Neural progenitor cell (in vitro differentiated cells): Measurements from ENCODE around the gene HHEX. TPM values are rescaled to one million over a fixed set of nuclear protein-coding genes. Genes with fewer than 3 reads are reported as not detected.
"Not testable (repeated sequence)": the region's sequence is repeated elsewhere in the genome, so short reads cannot be mapped to it uniquely, and the experiment has no call there.

Experiments
- DNase-seq: peaks from one replicate; pipeline ENCODE4 v3.0.0-alpha.2; 2016; ENCODE audit warnings: low spot score
- H2AFZ ChIP-seq: fragments of 200-600 bp; sonication (generic); replicated peaks from 2 replicates; pipeline ENCODE4 v1.6.1; 2016; ENCODE audit warnings: antibody characterized with exemption
- H3F3A ChIP-seq: fragments of 200-600 bp; sonication (generic); 2 replicates; pipeline ENCODE4 v1.6.1; 2016; ENCODE audit warnings: antibody characterized with exemption, low read depth
- H3K27ac ChIP-seq: fragments of 200-600 bp; sonication (generic); 2 replicates; pipeline ENCODE4 v1.5.1; 2016; ENCODE audit warnings: mild to moderate bottlenecking
- H3K27me3 ChIP-seq: fragments of 200-600 bp; sonication (generic); 2 replicates; pipeline ENCODE4 v1.6.1; 2016; ENCODE audit warnings: mild to moderate bottlenecking, moderate library complexity
- H3K36me3 ChIP-seq: fragments of 200-600 bp; sonication (generic); 2 replicates; pipeline ENCODE4 v1.5.1; 2016
- H3K4me1 ChIP-seq: fragments of 200-600 bp; sonication (generic); 2 replicates; pipeline ENCODE4 v1.6.1; 2016; ENCODE audit warnings: mixed run types
- H3K4me2 ChIP-seq: fragments of 200-600 bp; sonication (generic); 2 replicates; pipeline ENCODE4 v1.6.1; 2016
- H3K4me3 ChIP-seq: fragments of 200-600 bp; sonication (generic); 2 replicates; pipeline ENCODE4 v1.5.1; 2016
- H3K79me2 ChIP-seq: fragments of 200-600 bp; sonication (generic); 2 replicates; pipeline ENCODE4 v1.6.1; 2016; ENCODE audit warnings: low read depth
- H3K9ac ChIP-seq: fragments of 200-600 bp; sonication (generic); 2 replicates; pipeline ENCODE4 v1.6.1; 2016
- H3K9me3 ChIP-seq: fragments of 200-600 bp; sonication (generic); 2 replicates; pipeline ENCODE4 v1.5.1; 2016; ENCODE audit warnings: low read depth
- H4K20me1 ChIP-seq: fragments of 200-600 bp; sonication (generic); 2 replicates; pipeline ENCODE4 v1.6.1; 2016; ENCODE audit warnings: low read depth
- H3K27ac Mint-ChIP-seq: 3 replicates; pipeline ENCODE4 v1.8.0; 2021; ENCODE audit warnings: mixed read lengths
- H3K27me3 Mint-ChIP-seq: 2 replicates; pipeline ENCODE4 v1.8.0; 2022; ENCODE audit warnings: low read depth, mild to moderate bottlenecking, inconsistent platforms, moderate library complexity, mixed read lengths; ENCODE audit not compliant: insufficient read depth
- H3K36me3 Mint-ChIP-seq: 3 replicates; pipeline ENCODE4 v1.8.0; 2021; ENCODE audit warnings: mixed read lengths
- H3K4me1 Mint-ChIP-seq: 3 replicates; pipeline ENCODE4 v1.8.0; 2021; ENCODE audit warnings: mixed read lengths
- H3K4me3 Mint-ChIP-seq: 3 replicates; pipeline ENCODE4 v1.8.0; 2021; ENCODE audit warnings: mild to moderate bottlenecking, moderate library complexity, mixed read lengths
- H3K9me3 Mint-ChIP-seq: 3 replicates; pipeline ENCODE4 v1.8.0; 2020; ENCODE audit warnings: mixed read lengths
- EZH2 ChIP-seq: fragments of 200-600 bp; sonication (generic); IDR thresholded peaks from 2 replicates; pipeline ENCODE4 v1.6.1; 2017; ENCODE audit warnings: antibody characterized with exemption, mild to moderate bottlenecking, moderate library complexity
- EZH2phosphoT487 ChIP-seq: fragments of 200-600 bp; sonication (generic); IDR thresholded peaks from 2 replicates; pipeline ENCODE4 v1.6.1; 2017; ENCODE audit warnings: antibody characterized with exemption
- total RNA-seq: library from RNA; depleted of rRNA; stranded (reverse); fragments of >200 nt; gene quantifications from 2 replicates; pipeline ENCODE4 v1.2.3, GENCODE V29; 2015; ENCODE audit warnings: low replicate concordance
- TF ChIP-seq, protein P1 (sequence below): fragments of 200-600 bp; sonication (generic); IDR thresholded peaks from 2 replicates; pipeline ENCODE4 v1.5.1; 2017; ENCODE audit warnings: antibody characterized with exemption, mild to moderate bottlenecking

HHEX gene
- total RNA-seq, 1 donor from 2014 or later, result not detected

DNA sequence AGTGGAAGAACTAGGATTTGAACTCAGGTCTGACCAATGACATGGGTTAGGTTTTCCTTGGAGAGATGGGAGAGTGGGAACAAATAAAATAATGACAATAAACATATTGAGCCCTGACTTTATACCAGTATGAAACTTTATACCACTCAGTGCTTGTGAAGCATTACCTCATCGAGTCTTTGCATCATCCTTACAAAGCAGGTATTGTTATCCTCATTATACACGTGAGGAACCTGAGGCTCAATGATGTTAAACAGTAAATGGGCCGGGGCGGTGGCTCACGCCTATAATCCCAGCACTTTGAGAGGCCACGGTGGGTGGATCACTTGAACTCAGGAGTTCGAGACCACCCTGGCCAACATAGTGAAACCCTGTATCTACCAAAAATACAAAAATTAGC, 47.7 kb downstream of the HHEX start:
- no peaks in the 10 kb centered on the region for H3F3A ChIP-seq
- H3K27ac Mint-ChIP-seq, result no peak overlapping the region
- no peaks in the 10 kb centered on the region for H3K79me2 ChIP-seq
- no peaks in the 10 kb centered on the region for H3K4me1 ChIP-seq
- H2AFZ ChIP-seq, result no peak overlapping the region
- no peaks in the 10 kb centered on the region for H3K36me3 Mint-ChIP-seq
- no peaks in the 10 kb centered on the region for H3K9me3 ChIP-seq
- H3K27me3 ChIP-seq, result no peaks in the 10 kb centered on the region
- no peak for DNase-seq
- H3K4me3 Mint-ChIP-seq, result no peak overlapping the region
- TF ChIP-seq EZH2phosphoT487 (no peak), EZH2 (no peak)
- TF ChIP-seq, protein P1, sequence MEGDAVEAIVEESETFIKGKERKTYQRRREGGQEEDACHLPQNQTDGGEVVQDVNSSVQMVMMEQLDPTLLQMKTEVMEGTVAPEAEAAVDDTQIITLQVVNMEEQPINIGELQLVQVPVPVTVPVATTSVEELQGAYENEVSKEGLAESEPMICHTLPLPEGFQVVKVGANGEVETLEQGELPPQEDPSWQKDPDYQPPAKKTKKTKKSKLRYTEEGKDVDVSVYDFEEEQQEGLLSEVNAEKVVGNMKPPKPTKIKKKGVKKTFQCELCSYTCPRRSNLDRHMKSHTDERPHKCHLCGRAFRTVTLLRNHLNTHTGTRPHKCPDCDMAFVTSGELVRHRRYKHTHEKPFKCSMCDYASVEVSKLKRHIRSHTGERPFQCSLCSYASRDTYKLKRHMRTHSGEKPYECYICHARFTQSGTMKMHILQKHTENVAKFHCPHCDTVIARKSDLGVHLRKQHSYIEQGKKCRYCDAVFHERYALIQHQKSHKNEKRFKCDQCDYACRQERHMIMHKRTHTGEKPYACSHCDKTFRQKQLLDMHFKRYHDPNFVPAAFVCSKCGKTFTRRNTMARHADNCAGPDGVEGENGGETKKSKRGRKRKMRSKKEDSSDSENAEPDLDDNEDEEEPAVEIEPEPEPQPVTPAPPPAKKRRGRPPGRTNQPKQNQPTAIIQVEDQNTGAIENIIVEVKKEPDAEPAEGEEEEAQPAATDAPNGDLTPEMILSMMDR, result no peak
- no peaks in the 10 kb centered on the region for H3K4me1 Mint-ChIP-seq
- no peaks in the 10 kb centered on the region for H3K9me3 Mint-ChIP-seq
- no peak overlapping the region for H3K27ac ChIP-seq
- H4K20me1 ChIP-seq, result no peaks in the 10 kb centered on the region
- no peak overlapping the region for H3K9ac ChIP-seq
- H3K4me3 ChIP-seq, result no peak overlapping the region
- H3K36me3 ChIP-seq, result no peaks in the 10 kb centered on the region
- H3K27me3 Mint-ChIP-seq, result no peaks in the 10 kb centered on the region
- no peak overlapping the region for H3K4me2 ChIP-seq

DNA sequence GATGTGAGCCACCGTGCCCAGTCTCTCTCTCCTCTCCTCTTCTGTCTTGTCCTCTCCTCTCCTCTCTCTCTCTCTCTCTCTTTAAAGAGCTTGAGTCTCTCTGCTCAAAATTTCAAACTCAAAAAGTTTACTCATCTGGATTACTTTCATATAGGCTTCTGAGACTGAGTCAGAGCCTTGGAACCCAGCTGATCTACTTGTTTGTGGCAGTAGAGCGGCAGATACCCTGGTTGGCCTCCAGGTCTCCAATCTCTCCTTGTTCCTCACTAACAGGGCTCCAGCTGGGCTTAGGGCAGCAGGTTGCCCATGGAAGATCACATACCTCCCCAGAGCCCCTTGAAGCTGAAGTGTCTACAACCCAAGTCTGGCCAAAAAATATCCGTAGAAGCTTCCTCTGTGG, 51.0 kb downstream of the HHEX start:
- no peak overlapping the region for H3K4me3 Mint-ChIP-seq
- Histone ChIP-seq H3K4me1 (no peaks in the 10 kb centered on the region), H3K36me3 (no peaks in the 10 kb centered on the region), H3K4me2 (no peak overlapping the region), H2AFZ (no peak overlapping the region), H3K79me2 (no peaks in the 10 kb centered on the region), H3F3A (no peaks in the 10 kb centered on the region), H4K20me1 (no peaks in the 10 kb centered on the region), H3K27me3 (no peaks in the 10 kb centered on the region), H3K27ac (no peak overlapping the region), H3K4me3 (no peak overlapping the region), H3K9ac (no peak overlapping the region), H3K9me3 (no peaks in the 10 kb centered on the region)
- DNase-seq, result no peak
- H3K9me3 Mint-ChIP-seq, result no peaks in the 10 kb centered on the region
- no peaks in the 10 kb centered on the region for H3K4me1 Mint-ChIP-seq
- peaks cover 5% of the 10 kb centered on the region for H3K27me3 Mint-ChIP-seq
- no peak overlapping the region for H3K27ac Mint-ChIP-seq
- H3K36me3 Mint-ChIP-seq, result no peaks in the 10 kb centered on the region
- TF ChIP-seq EZH2 (no peak), EZH2phosphoT487 (no peak)
- TF ChIP-seq, protein P1, result no peak

DNA sequence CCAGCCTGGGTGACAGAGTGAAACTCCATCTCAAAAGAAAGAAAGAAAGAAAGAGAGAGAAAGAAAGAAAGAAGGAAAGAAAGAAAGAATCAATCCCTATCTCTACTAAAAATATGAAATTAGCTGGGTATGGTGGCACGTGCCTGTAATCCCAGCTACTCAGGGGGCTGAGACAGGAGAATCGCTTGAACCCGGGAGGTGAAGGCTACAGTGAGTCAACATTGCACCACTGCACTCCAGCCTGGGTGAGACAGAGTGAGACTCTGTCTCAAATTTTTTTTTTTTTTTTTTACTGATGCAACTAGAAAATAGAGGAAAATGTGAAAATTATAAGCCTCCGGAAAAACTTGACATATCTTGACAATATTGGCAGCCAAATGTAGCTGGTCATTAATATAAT, 52.0 kb downstream of the HHEX start:
- not testable (repeated sequence) for H3K4me3 ChIP-seq, H3K4me3 Mint-ChIP-seq, H3K27ac ChIP-seq, H3K36me3 ChIP-seq, H2AFZ ChIP-seq, H4K20me1 ChIP-seq, H3K4me1 ChIP-seq, H3K9me3 Mint-ChIP-seq, DNase-seq, H3K27me3 Mint-ChIP-seq, H3K36me3 Mint-ChIP-seq, H3K4me1 Mint-ChIP-seq, H3K27ac Mint-ChIP-seq, H3K9ac ChIP-seq, H3K27me3 ChIP-seq, H3K9me3 ChIP-seq, H3F3A ChIP-seq, H3K79me2 ChIP-seq, H3K4me2 ChIP-seq

DNA sequence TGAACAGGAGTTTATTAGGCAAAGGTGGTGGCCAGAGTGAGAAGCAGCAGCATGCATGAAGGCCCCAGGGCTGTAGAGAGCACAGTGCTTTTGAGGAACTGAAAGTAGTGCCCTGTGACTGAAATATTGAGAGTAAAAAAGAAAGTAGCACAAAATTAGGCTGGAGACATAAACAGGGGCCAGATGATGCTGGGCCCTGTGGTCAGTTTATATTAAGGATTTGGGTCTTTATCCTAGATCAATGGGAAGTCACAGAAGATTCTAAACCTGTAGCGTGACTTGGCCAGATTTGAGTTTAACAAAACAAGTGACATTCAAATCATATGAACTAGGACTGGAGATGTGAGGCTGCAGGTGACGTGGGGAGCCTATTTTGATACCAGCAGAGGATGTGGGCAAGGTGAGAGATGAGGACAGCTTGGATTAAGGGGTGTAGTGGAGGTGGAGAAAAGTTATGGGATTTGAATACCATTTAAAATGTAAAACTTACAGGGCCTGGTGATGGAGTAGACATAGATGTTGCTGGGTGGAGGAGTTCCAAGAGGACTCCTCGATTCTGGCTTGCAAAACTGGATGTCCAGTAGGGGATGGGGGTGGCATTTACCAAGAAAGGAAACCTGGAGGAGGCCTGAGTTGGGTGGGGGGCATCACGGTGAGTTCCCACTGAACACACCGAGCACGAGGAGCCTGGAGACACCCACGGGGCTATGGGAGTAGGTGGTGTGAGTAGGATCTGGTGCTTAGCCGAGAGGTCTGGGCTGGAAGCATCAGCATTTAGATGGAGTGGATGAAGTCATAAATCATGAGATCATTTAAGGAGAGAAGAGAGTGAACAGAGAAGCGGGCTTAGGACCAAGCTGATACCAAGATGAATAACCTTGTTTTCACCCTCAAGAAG, 52.8 kb downstream of the HHEX start:
- Histone ChIP-seq H3K9ac (no peak overlapping the region), H3K36me3 (no peaks in the 10 kb centered on the region), H4K20me1 (no peaks in the 10 kb centered on the region), H3K27ac (no peak overlapping the region), H3K79me2 (no peaks in the 10 kb centered on the region), H3K4me3 (no peak overlapping the region), H3K27me3 (no peaks in the 10 kb centered on the region), H2AFZ (no peak overlapping the region), H3K4me2 (no peak overlapping the region), H3F3A (no peaks in the 10 kb centered on the region), H3K9me3 (no peaks in the 10 kb centered on the region), H3K4me1 (no peaks in the 10 kb centered on the region)
- Mint-ChIP-seq H3K9me3 (no peaks in the 10 kb centered on the region), H3K27ac (peak overlapping the region; percentile 11), H3K27me3 (peaks cover 9% of the 10 kb centered on the region), H3K4me3 (no peak overlapping the region), H3K36me3 (no peaks in the 10 kb centered on the region), H3K4me1 (no peaks in the 10 kb centered on the region)
- TF ChIP-seq, protein P1, result no peak
- TF ChIP-seq EZH2, result no peak
- TF ChIP-seq EZH2phosphoT487, result no peak
- DNase-seq, result no peak
